Activated CD8-positive, alpha-beta memory T cell treated with anti-CD3 and anti-CD28 coated beads, Interleukin-2, amount 50 U/mL, for 48 hours (primary cell): ENCODE data around the gene EIF3L.
A peak's percentile ranks its signal among the peaks of the same experiment; 100 is the strongest.

Experiments used
- DNase-seq: peaks from one replicate; pipeline ENCODE4 v3.0.0-alpha.2; 2020

Gene EIF3L

GRCh38 chr22:37906364-37907008 is 57.3 kb downstream of the EIF3L start:
- DNase-seq, result peak; percentile 73

- no peak for DNase-seq
These were observed 58.1 kb downstream of the EIF3L start for GRCh38 chr22:37907036-37907954.

GRCh38 chr22:37909766-37910165 is 60.5 kb downstream of the EIF3L start:
- no peak for DNase-seq

GRCh38 chr22:37910890-37911672 is 61.9 kb downstream of the EIF3L start:
- no peak for DNase-seq

- no peak for DNase-seq
These were observed 62.5 kb downstream of the EIF3L start for GRCh38 chr22:37911697-37912096.

- peak; percentile 51 for DNase-seq
These were observed 63.0 kb downstream of the EIF3L start for GRCh38 chr22:37912171-37912570.

GRCh38 chr22:37913233-37913721 is 64.1 kb downstream of the EIF3L start:
- no peak for DNase-seq

GRCh38 chr22:37916311-37916710 is 67.1 kb downstream of the EIF3L start:
- DNase-seq, result no peak

- DNase-seq, result no peak
These were observed 68.8 kb downstream of the EIF3L start for GRCh38 chr22:37917874-37918548.

- no peak for DNase-seq
These were observed 69.5 kb downstream of the EIF3L start for GRCh38 chr22:37918580-37919270.

GRCh38 chr22:37920126-37920525 is 70.9 kb downstream of the EIF3L start:
- no peak for DNase-seq

GRCh38 chr22:37922191-37922590 is 73.0 kb downstream of the EIF3L start:
- no peak for DNase-seq

- no peak for DNase-seq
These were observed 74.7 kb downstream of the EIF3L start for GRCh38 chr22:37923927-37924326.

GRCh38 chr22:37924386-37925065 is 75.3 kb downstream of the EIF3L start:
- no peak for DNase-seq

- DNase-seq, result no peak
These were observed 76.1 kb downstream of the EIF3L start for GRCh38 chr22:37925330-37925729.

- no peak for DNase-seq
These were observed 76.5 kb downstream of the EIF3L start for GRCh38 chr22:37925767-37926166.

- DNase-seq, result no peak
These were observed 77.1 kb downstream of the EIF3L start for GRCh38 chr22:37926358-37926757.

GRCh38 chr22:37926771-37927636 is 77.8 kb downstream of the EIF3L start:
- no peak for DNase-seq

- no peak for DNase-seq
These were observed 78.4 kb downstream of the EIF3L start for GRCh38 chr22:37927637-37927936.

GRCh38 chr22:37929390-37929789 is 80.2 kb downstream of the EIF3L start:
- no peak for DNase-seq
